NT2/D1 (cell line): ENCODE measurements around the gene TIAM2.

ENCODE experiments used
- SUZ12 ChIP-seq: IDR thresholded peaks from 2 replicates; pipeline ENCODE4 v1.6.1; 2011; ENCODE audit not compliant: insufficient read length, insufficient read depth; ENCODE audit errors: extremely low read depth
- YY1 ChIP-seq: IDR thresholded peaks from 2 replicates; pipeline ENCODE4 v1.6.1; 2011; ENCODE audit not compliant: insufficient read length, insufficient read depth
- ZNF274 ChIP-seq: IDR thresholded peaks from 2 replicates; pipeline ENCODE4 v1.6.1; 2011; ENCODE audit warnings: mild to moderate bottlenecking, low read depth, low read length

GRCh38 chr6:155246825-155247224 lies 251.7 kb downstream of the TIAM2 start:
- TF ChIP-seq SUZ12: no peak
- no peak for TF ChIP-seq ZNF274
- no peak for TF ChIP-seq YY1
